GM19328 (cell line): Measurements from ENCODE around the gene SPEG.

ENCODE experiments used
- ATAC-seq: cut with Tn5 transposase; IDR thresholded peaks from one replicate; pipeline ENCODE4 v1.9.1; 2021; ENCODE audit warnings: mild to moderate bottlenecking, moderate library complexity; ENCODE audit not compliant: unreplicated experiment

SPEG gene

DNA sequence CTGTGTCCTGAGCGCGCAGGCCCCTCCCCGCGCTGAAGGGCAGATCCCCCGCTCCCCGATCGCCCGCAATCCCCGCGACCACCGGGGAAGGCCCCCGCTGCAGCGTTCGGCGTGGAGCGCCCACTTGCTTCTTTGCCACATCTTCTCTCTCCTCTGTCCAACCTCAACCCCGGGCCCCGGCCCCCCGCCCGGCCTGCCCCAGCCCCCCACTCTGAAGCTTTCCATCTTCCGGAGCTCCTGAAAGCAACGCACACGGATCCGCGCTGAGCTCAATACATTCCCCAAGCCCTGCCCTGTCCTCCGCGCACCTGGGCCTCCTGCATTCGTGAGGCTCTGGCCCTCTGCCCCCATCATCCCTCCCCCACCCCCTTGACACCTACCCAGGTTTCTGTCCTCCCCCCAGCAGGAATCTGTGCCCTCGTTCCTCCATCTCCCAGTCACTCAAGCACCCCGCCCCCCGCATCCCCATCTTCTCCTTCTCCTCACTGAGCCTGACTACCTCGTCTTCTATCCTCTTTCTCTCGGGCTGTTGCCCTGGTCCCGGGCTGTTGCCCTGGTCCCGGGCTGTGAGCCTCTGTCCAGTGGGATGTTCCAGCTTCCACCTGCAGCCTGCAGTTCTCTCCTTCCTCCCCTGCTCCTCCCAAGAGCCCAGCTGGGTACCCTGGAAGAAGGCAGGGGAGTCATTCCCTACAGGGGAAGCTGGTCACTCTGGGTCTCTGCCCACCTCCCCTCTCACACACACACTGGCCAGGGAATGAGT, 7.8 kb downstream of the SPEG start:
- ATAC-seq = no peak

DNA sequence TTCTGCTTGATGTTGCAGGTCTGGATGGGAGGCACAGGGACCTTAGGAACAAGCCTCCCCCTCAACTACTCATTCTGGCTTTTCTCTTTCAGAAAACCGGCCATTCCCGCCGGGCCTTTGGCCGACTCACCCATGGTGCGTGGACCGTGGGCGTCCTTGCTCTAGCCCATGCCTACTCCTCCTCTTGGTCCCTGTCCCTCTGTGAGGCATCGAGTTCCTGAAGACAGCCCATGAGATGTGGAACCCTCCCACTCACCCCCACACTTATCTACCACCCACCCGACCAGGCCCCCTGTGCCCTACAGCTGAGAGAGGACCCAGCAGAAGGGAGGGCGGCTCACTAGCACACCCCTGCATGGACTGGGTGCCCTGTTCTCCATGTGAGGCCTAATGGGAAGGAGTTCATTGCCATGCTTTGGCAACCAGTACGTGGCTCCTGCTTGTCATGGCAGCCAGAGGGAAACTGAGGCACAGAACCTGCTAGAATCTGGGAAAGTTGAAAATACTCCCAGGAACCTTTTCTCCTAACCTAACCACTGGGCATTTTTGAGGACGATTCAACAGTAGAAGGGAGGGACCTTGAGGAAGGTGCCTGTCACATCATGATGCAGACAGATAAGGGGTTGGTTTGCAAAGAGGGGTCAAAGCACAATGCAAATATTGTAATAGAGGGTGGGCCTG, 8.5 kb downstream of the SPEG start:
- ATAC-seq = no peak

DNA sequence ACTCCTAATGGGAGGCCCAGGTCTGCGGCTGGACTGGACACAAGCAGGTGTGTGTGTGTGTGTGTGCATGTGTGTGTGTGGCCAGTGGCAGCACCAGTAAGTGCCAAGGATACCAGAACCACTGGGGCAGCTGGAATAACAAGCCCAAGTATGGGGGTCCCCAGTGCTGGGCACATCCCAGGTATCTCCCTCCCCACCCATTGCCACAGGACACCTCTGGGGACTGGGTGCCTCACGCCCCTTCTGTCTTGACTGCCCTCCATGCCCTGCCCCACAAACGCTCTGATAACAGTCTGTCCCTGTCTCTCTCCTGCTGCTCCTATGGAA, 9.0 kb downstream of the SPEG start:
- ATAC-seq = no peak

DNA sequence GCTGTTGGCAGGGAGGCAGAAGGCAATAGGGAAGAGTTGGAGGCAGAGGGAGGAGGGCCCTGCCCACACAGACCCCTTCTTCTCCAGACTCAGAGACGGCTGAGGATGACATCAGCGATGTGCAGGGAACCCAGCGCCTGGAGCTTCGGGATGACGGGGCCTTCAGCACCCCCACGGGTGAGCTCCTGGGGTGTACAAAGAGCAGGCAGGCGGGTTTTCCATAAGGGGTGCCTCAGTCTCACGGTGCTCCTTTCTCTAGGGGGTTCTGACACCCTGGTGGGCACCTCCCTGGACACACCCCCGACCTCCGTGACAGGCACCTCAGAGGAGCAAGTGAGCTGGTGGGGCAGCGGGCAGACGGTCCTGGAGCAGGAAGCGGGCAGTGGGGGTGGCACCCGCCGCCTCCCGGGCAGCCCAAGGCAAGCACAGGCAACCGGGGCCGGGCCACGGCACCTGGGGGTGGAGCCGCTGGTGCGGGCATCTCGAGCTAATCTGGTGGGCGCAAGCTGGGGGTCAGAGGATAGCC, 10.0 kb downstream of the SPEG start:
- no peak for ATAC-seq

DNA sequence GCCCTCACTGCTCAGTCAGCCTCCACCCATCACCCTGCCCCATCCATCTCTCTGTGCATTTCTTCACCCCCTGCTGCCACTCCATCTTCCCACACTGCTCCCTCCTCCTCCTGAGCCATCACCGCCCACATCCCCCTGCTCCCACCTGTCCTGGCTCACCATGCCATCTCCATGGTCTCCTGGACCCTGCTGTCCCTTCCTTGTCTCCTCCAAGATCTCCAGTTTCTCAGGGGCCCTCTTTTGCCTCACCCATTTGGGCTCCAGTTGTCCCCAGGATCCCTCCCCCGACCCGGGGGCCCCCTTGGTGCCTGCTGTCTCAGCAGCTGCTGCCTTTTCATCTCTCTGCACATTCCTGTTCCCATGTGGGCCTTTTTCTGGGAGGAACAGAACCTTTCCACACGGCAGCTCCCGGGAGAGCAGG, 10.6 kb downstream of the SPEG start:
- no peak for ATAC-seq

DNA sequence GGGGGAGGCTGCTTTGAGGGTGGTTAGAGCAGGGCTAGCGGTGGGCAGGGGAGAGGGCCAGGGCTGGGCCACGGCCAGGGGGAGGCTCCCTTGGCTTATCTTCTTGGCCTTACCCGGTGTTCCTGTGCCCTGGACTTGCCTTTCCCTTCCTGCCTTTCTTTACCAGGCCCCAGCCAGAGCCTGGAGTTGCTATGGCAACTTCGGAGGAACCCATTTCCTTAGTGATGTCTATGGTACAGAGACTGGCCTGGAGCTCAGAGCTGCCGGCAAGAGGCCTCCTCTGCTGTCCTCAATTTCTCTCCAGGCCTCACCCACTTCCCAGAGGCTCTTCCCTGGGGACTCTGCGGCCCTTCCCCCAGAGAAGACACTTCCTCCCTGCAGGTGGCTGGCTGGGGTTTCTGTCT, 11.5 kb downstream of the SPEG start:
- ATAC-seq = no peak

DNA sequence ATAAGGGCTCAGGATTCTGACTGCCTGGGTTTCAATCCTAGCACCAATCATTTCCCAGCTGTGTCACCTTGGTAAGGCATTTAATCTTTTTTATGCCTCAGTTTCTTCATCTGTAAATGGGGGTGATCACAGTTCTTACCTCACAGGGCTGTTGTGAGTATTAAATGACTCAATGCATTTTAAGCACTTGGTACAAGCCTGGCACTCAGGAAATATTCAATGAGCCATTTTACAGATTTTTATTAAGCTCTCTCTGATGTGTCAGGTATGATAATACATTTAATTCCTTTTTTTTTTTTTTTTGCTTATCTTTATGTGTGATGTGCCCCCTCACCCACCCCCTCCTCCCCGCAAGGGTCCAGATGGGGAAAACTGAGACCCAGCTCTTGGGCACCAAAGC, 12.0 kb downstream of the SPEG start:
- no peak for ATAC-seq

DNA sequence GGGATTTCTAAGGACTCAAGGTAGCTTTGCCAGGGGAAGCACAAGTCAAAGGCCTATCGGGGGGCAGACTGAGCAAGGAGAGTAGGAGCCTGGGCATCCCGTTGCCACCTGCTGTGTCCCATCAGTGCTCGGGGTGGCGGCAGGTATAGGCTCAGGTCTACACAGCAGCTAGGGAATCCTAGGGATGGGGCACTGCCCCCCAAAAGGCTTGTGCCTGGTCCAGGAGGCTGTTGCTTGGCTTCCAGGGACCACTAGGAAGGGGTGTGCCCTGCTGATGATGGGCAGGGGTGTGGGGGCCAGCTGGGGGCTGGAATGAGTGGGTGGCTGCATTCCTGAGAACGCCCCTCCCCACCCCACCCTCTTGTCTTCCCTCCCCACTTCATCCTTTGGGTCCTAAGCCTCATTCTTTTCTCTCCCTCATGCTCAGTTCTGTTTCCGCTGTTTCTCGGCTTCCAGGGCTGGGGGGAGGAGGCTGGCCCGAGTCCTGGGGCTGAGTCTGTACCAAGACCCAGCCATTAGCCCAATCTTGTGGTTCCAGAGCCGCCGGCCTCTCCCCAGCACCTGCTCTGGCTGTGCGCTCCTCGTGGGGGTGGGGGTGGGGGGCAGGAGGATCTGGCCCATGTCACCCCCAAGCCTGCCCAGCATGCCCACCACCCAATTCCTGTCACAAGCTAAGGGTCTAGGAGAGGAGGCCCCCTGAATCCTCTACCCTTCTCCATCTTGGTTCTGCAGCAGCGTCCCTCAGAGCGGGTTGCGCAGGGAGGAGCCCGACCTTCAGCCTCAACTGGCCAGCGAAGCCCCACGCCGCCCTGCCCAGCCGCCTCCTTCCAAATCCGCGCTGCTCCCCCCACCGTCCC, 12.8 kb downstream of the SPEG start:
- no peak for ATAC-seq

DNA sequence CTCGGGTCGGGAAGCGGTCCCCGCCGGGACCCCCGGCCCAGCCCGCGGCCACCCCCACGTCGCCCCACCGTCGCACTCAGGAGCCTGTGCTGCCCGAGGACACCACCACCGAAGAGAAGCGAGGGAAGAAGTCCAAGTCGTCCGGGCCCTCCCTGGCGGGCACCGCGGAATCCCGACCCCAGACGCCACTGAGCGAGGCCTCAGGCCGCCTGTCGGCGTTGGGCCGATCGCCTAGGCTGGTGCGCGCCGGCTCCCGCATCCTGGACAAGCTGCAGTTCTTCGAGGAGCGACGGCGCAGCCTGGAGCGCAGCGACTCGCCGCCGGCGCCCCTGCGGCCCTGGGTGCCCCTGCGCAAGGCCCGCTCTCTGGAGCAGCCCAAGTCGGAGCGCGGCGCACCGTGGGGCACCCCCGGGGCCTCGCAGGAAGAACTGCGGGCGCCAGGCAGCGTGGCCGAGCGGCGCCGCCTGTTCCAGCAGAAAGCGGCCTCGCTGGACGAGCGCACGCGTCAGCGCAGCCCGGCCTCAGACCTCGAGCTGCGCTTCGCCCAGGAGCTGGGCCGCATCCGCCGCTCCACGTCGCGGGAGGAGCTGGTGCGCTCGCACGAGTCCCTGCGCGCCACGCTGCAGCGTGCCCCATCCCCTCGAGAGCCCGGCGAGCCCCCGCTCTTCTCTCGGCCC, 13.6 kb downstream of the SPEG start:
- no peak for ATAC-seq

DNA sequence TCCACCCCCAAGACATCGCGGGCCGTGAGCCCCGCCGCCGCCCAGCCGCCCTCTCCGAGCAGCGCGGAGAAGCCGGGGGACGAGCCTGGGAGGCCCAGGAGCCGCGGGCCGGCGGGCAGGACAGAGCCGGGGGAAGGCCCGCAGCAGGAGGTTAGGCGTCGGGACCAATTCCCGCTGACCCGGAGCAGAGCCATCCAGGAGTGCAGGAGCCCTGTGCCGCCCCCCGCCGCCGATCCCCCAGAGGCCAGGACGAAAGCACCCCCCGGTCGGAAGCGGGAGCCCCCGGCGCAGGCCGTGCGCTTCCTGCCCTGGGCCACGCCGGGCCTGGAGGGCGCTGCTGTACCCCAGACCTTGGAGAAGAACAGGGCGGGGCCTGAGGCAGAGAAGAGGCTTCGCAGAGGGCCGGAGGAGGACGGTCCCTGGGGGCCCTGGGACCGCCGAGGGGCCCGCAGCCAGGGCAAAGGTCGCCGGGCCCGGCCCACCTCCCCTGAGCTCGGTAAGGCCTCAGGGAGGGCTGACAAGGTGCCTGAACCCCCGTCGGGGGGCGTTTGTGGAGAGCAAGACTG, 14.2 kb downstream of the SPEG start:
- no peak for ATAC-seq

DNA sequence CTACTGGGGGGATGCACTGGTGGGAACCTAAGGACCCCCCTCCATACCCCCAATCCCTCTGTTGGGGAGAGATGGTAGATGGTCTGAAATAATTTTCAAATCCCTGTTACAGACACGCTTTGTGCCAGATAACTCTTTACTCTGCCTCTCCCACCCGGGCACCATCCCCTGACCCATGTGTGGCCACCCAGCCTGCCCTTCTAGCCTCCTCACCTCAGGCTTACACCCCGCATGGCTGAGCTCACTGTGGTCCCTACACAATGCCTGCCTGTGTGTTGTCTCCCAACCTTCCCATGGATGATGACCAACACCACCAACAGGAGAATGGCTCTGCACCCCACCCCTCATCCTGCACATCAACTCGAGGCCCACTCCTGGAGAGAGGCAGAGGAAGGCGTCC, 15.0 kb downstream of the SPEG start:
- no peak for ATAC-seq

DNA sequence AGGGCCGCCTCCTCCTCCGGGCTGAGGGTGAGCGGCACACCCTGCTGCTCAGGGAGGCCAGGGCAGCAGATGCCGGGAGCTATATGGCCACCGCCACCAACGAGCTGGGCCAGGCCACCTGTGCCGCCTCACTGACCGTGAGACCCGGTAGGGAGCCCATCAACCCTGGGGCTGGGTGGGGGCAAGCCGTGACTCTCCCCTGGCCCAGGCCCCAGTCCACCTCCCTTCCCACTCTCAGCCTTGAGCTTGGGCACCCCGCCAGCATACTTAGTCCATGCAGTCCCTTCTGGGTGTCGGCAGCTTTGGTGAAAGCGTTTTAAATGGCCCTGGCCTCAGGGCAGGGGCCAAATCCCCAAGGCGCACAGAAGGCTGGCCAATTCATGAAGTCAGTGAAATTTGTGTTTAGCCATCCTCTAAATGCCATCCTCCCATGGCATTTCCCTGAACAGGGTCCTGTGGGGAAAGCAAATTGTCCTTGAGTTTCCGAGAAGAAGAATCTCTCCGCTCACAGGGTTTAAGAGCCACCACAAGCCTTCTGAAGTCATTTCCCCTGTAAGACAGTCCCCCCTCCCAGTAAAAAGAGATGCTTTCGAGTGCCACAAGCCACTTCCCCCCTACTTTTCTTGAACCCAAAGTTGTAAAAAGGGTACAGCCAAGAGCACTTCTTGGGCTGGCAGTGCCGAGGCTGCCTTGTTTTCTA, 17.2 kb downstream of the SPEG start:
- no peak for ATAC-seq

DNA sequence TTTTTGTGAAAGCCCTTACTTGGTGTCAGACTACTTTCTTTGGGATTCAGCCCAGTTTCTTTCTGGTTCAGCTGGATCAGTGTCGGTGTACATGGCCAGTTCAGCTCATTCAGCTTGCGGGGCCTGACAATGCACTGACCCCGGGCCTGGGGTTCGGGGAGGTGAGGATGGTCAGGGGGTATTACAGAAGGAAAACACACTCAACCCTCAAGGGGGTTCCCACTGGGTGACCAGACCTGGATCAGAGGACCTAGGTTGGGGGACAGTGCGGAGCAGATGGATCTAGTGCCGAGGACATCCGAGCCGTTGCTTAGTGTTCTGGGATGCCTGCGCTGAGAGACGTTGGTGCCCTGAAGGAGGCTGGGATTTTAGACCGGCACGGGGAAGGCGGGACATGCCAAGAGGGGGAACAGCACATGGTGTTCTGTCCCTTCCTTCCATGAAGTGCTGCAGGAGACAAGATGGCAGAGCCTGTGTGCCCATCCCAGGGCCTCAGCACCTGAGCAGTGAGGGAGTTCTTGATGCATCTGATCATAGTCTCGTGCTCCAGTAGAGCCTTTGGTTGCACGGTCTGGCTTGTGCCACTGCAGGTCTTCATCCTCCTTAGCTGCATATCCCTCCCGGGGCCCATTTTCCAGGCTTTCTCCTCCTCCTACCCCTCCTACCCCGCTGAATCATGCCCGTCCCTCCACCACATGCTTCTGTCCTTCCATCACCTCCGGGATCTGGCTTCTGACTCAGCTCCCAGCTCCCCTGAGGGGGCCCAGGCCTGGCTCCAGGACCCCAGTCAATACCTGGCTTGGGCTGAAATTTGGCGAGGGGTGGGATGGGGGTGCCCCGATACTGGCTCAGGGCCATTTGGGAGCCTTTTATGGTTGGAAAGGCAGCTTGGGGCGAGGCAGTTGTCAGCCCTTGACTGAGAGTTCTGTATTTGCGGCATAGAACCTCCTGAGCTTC, 18.0 kb downstream of the SPEG start:
- ATAC-seq = no peak

DNA sequence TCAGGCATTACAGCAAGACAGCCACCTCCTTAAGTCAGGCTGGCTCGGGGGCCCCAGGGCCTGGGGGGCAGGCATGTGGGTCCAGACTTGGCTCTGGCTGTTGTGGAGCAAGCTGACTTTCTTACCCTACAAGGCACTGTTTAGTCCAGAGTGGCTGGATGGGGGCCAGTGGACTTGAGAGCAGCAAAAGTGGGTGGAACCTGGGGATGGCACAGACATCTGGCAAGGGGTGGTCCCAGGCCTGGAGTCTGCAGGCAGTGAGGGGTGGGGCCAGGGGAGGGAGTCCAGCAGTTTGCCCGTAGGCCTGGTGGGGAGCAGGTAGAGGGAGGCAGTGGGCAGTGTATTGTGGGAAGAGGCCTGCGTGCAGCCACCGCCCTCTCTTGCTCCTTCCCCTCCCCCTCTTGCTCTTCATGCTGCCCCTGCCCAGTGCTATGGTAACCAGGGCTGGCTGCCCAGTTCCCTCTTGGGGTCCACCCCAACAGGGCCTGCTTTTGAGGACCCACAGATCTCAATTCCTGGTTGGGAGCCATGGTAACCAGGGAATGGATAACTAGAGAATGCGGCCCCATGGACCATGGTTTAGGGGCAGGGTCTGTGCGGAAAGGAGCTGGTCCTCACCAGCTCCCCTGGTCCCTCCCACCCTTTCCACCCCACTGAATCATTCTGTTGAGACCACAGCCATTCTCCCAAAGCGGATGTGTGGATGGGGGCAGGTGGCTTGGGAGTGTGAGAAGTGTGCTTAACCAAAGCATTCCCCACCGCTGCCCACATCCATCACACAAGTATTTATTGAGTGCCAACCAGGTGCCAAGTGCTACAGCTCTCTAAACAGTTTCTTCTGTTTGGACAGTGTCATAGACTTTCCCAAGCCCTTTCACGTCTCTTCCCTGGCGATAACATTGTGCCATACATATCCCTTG, 19.3 kb downstream of the SPEG start:
- ATAC-seq = no peak

DNA sequence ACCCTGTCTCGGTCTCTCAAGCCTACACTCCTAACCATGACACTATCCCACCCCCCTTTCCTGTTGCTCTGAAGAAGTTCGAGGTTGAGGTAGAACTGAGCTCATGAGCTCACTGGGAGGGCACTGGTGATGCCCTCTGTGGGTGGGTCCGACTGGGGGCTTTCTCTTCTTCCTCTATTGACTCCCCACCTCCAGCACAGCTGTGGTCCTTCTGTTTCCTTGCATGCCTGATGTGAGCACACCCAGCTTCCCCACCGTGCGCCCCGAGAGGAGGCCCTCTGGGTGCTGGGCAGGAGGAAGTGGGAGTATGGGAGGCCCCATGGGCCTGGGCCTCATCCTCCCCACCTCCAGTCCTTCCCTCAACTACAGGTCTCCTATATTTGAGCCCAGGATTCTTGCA, 20.9 kb downstream of the SPEG start:
- no peak for ATAC-seq

DNA sequence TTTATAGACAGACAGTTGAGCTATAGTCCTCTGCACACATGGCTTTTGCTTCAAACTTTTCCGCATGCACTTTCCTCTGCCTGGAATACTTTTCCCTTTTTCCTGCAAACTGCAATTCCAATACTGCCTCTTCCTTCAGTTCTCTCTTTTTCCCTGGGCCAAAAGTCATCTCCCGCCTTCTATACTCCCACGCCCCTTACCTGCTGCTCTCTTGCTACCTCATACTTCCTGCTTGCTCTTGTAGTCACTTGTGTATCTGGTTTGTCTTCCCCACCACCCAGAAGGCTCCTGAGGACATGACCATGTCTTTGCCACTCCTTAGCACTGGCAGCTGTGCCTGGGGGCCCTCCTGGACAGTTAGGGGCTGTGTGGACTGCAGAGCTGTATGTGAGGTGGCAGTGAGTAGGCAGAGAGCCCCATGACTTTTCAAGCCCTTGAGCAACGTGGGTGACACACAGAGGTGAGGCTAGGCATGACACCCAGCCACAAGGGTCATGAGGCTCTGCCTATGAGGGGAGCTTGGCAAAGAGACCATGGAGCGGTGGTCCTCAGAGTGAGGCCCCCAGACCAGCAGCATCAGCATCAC, 23.2 kb downstream of the SPEG start:
- ATAC-seq = no peak

DNA sequence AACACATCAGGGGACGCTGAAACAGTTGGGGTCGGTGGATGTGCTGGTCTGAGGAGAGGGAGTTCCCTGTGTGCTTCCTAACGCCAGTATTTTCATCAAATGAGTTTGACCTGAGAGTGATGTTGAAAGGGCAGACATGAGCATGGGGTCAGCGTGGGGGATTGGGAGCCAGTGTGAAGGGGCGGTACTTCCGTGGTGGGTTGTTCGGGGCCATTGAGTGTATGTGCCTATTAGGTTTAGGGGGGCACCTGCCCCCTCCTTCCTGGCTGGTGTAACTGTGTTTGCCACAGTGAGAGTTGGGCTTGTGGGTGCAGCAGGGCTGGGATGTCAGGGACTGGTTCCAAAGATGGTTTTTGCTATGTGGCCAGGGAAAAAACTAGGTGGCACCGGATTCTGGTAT, 24.4 kb downstream of the SPEG start:
- no peak for ATAC-seq
